GM15510 (cell line): Measurements from ENCODE around the gene MYOG.

Source experiments
- POLR2A ChIP-seq: IDR thresholded peaks from 3 replicates; pipeline ENCODE4 v1.6.1; 2011; ENCODE audit warnings: borderline replicate concordance; ENCODE audit not compliant: insufficient read length; ENCODE audit errors: extremely low read depth

The MYOG gene

DNA sequence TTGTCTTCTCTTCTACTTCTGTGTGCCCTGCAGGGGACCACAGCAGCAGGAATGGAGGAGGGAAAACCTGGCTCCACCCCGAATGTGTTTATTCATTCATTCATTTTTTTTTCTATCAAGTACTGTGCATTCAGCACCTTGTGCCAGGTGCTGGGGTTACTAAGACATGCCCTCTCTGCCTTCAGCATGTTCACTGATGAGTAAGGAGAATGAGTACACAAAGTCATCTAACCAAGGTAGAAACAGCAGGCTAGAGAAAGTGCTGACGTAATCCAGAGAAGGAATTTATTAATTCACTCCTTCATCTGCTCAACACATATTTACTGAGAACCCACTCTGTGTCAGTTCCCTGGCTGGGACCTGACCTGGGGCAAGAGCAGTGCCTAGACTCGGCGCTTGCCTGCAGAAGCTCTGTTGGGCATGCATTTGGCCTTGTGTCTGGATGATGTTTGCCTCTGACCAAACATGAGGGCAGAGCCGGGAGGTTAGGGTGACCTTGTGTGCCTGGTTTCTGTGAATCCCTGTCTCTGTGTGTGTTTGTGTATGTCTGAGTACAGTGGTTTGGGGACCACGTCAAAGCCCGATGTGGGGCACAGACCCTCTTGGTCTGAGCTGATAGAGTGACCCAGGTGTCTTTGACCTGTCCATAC, 3.3 kb upstream of the MYOG start:
- TF ChIP-seq POLR2A: no peak

DNA sequence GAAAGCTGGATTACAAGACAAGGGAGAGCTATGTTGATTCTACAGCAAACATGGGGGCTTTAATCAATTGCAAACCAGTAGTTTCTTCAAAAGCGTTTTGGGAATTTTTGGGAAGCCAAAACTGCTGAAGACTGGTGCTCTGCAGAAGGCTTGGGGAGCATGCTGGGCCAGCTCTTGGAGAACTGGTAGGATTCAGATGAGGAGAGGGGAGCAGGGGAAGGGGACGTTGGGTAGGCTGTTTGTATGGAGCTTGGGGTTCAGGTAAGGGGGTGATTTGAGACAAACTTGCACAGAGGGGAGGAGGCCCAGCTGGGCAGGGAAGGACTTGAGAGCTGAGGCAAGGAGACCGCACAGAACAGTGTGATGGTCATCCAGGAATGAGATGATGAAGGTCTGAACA, 2.6 kb upstream of the MYOG start:
- TF ChIP-seq POLR2A: no peak

DNA sequence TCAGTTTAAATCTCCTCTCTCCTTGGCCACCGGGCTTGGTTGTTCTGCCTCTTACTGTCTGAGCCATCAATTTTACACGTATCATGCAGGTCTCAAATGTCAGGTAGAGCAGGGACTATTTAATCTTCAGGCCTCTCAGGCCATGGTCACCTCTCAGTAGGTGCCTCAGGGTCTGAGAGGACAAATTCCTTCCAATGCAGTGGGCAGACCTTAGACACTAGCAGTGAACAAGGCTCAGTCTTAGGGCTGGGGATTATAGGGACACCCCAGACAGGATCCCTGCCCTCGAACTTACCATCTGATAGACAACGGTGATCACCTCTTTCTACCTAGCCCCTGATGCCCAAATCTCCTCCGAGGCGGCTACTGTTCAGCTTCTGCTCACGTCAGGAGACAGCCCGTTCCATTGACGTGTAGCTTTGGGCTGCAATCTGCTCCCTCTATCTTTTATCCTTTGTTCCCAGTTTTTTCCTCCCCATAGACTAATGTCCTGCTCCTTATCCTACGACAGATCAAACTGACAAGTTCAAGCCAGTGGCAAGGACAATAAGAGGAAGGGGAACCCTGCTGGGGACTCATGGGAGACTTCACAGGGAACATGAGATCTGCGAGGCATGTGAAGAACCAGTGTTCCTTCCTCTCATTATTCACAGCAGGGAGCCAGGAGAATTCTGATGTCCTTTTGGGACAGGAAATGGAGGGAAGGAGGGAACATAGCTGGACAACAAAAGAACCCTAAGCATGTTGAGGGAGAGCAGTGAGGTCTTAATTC, 1.4 kb upstream of the MYOG start:
- no peak for TF ChIP-seq POLR2A

DNA sequence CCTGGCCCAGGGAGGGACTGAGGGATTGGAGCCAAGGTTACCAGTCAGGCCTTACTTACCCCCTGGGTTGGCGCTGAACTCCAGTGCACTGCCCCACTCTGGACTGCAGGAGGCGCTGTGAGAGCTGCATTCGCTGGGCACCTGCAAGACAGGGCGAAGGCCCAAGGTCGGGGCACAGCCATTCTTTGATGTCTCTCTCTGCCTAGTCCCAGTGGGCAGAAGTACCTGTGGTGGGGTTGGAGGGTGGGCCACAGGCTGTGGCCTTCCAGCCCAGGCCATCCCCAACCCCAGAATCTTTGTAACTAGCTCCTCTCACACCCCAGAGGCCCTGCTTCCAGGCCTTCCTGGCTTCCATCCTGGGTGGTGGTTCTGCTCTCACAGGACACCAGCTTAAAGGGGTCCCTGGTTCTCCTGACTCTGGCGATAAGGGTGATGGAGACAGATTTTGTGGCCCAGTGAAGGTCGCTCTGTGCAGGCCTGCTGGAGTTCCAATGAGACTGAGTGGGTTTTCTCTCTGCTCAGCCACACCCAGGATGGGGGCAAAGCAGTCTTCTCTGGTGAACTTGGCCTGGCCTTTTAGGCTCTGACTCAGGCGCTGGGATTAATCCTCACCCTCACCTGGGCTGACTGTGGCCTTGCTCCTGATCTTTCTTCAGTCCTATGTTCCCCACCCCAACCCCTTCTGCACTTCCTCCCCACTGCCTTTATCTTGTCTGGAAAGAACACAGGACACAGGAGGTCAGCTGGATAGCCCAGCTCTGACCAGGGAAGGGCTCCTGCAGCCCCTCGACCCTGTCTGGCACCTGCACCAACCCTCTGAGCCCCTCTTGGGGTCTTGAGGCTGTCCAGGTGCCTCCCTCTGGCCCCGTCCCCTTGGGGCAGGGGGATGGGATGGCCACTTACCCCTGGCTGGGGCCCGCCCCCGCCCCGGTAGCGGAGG, 954 bp downstream of the MYOG start:
- TF ChIP-seq POLR2A: no peak

DNA sequence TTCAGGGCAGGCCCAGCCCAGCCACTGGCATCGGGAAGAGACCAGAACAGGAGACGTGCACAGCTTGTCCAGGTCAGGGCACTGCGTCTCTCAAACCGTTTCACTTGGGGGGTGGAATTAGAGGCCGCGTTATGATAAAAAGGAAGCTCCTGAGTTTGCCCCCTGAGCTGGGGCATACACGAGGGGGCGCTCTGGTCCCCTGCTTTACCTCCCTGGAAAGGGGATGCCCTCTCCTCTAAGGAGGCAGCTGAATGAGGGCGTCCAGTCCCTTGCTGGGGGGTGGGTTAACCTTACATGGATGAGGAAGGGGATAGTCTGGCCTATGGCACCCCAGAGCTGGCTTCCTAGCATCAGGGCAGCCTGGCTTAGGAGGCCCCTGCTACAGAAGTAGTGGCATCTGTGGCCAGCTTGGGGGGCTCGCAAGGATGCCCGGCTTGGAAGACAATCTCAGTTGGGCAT, 2.3 kb downstream of the MYOG start:
- TF ChIP-seq POLR2A: no peak

DNA sequence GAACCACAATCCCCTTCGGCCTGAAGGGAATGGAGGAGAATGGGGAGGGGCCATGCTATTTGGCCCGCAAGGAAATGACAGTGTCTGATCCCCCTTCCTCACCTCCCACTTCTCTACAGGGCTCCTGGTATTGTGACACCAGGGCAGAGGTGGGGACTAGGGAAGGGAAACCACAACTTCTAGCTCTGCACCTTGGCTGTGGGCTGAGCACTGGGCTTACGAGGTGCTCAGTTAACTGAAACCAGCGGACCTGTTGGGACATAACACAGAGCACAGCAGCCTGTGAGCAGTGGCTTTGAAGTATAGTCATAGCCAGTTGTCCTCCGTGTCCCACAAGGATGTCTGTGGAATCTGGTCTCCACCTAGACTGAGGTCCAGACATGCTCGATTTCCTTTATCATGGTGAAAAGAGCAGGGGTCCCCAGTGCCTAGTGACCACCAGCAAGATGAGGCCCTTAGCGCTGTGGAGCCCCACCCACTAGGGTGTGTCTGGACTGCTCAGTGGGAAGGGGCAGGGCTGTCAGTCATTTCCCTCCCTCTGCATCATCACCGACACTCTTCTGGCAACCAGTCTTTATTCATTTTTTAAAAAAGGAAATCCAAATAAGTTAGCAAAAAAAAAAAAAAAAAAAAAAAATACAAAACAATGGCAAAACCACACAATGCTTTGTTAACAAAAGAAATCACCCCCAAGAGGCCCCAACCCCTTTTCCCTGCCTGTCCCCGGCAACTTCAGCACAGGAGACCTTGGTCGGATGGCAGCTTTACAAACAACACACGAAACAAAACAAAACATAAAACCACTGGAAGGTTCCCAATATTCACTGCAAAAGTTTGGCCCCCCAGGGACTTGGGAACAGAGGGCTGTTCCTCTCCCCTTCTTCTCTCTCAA, 3.0 kb downstream of the MYOG start:
- no peak for TF ChIP-seq POLR2A

DNA sequence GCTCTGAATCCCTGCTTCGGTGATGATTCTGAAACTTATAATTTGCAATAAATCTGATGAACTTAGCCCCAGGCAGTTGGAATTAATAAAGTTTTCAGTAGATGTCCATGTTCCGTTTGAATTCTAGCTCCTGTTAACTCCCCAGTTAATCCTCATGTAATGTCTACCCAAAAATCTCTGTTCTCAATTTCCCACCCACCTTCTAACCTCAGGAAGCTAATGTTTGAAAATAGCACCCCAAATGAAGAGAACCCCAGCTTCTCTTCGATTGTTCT, 3.6 kb downstream of the MYOG start:
- TF ChIP-seq POLR2A: no peak

DNA sequence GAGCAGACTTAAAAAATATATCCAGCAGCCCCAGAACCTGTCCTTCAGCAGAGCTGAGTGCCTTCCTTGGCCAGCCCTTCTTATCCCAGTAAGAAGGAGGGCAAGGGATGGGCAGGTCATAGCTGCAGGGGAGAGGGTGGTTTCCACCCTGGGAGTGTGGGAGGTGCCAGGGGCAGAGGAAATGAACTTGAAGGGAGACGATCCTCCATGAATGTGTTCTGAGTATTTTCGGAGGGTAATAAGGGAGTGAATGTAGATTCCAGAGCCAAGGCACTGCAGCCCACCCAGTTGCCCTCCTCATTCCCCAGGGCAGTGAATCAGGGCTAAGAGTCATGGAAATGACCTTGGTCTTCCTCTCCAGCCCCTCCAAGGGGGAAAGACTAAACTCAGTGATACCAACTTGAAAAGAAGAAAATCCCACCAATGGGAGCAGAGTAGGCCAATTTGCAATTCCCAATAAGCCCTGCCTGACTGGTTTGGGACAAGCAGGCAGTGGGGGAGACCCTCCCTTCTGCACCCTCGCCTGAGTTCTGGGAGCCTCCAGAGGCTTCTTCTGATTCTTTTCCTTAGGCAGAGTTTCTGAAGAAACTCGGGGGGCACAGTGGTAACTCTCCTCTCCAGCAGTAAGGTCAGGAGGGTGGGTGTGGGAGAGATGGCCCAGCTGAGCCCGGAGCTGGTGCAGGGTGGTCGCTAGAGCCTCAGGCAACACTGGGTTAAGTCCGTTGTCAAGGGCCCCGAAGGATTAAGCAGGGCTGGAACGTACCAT, 4.2 kb downstream of the MYOG start:
- no peak for TF ChIP-seq POLR2A

DNA sequence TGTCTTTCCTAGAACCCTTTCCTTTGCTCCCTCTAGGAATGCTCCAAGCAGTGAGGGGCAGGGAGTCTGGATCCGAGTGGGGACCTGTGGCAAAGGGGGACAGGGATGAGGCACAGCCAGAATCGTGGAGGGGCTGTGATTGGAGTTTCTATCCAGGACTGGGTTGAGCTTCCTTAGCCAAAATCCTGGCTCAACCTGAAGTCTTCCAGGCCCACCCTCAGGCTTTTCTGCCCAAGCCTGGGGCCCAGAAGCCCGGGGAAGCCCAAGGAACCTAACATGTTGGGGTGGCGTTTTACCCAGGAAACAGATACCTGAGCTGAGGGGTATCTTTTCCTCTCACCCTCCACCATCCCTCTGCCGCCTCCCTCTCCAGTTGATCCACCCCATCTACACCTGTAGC, 5.4 kb downstream of the MYOG start:
- TF ChIP-seq POLR2A: no peak

DNA sequence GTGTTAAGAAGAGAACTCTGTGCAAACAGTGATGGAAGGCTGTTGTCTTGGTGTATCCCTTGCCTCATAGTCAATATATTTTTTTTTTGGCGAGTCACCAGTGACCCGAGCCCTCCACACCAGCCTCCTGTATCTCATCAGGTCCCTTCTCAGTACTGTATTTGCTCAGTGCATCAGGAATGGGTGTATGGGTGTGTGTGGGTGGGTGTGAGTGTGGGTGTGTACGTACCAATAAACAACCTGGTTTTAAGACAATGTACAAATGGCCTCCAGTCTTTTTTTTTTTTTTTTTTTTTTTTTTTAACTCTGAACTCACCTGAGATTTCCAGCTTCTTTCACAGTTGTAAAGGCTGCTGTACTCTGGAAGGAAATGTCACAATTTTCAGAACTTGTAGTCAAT, 7.3 kb downstream of the MYOG start:
- no peak for TF ChIP-seq POLR2A

DNA sequence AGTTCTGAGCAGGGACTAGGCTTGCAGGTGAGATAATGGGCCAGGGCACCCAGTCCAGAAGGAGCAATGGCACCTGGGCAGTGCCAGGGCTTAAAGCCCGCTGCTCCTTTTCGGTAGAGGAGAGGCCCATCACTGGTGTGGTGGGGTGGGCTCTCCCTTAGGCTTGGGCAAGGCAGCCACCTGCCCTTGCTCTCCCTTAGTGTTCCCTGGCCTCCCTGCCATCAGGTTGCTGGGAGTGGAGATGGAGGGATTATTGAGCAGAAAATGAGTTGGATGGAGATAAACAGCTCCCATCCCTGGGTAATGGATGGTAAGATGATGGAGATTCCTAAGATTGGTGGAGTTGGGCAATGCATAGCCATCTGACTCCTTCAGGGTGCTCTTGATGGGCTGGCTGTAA, 7.9 kb downstream of the MYOG start:
- TF ChIP-seq POLR2A: no peak

DNA sequence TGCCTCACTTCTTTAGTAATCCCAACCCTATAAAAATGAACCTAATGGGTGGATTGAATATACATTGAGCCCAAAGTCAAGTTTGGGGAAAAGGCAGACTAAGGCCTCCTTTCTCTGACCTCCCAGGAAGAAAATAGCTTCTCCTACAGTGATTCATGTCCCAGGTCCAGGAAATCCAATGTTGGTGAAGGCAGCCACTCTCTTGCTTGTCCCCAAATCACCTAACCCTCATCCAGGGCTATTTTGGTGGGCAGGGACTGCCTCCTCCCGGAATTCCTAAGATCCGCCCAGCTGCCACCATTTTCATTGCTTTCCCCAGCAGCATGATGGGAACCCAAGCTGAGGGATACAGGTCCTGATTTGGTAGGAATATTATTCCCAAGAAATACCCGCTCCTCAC, 8.4 kb downstream of the MYOG start:
- no peak for TF ChIP-seq POLR2A

DNA sequence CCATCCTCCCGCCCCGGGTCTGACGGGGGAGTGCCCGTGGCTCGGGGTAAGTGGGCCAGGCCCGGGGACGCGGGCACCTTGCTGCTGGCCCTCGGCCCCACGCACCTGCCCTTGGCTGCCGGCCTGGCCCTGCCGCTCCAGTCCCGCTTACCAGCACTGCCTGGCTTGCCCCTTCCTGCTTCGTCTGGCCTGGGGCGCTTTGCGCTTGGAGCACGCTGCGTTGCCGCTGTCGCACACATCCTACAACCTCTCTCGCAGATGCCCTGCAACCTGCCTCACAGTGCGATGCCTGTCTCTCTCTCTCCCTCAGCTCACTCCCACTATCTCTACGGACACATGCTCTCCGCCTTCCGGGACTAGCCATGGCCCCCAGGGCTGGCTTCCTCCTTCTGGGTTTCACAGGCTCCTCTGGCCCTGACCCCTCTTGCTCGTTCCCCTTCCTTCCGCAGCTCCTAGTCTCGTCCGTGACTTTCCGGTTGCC, 9.7 kb downstream of the MYOG start:
- TF ChIP-seq POLR2A: no peak
